GM19455 (cell line): ENCODE results near the gene TET3.

Experiments
- ATAC-seq: cut with Tn5 transposase; IDR thresholded peaks from one replicate; pipeline ENCODE4 v1.9.1; 2021; ENCODE audit not compliant: unreplicated experiment

TET3 gene

DNA sequence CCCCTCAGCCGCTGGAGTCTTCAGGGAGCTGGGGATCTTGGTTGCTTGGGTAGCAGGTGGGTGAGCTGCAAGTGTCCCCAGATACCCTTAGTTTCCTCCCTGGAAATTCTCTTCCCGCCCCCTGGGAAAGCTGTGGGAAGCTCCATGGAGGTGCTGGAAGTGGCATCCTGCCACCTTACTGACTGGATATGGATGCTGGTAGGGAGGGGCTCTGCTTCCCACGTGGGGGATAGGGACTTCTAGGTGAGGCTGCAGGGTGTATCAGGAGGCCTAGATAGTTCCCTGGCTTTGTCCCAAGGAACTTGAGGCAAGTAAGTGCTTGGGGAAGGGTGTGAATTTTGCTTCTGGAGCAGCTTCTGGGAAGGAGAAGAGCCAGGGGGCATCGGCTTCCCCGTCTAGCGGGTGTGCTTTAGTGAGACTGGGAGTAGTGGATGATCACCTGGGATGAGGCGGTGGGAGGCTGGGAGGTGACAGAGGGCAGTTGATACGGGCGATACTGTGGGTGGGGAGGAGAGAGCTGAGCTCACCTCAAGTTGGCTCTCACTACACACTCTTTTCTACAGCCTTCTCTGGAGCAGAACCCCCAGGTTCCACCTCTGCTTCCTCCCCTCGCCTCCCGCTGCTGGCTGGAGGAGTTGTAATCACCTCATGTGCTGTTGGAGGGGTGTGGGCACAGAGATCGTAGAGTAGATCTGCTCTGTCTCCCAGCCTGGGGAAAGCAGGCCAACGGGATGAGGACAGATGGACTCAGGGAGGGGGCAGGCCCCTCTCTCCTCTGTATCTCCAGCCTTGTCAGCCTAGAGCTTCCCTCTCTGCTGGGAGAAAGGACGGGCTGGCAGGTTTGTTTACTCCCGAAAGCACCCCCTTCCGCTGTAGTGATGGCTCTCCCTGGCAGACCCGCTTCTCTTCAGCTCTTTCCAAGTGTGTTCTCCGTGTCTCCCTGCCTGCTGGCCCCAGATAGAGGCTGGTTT is 19.8 kb downstream of the TET3 start:
- no peak for ATAC-seq

DNA sequence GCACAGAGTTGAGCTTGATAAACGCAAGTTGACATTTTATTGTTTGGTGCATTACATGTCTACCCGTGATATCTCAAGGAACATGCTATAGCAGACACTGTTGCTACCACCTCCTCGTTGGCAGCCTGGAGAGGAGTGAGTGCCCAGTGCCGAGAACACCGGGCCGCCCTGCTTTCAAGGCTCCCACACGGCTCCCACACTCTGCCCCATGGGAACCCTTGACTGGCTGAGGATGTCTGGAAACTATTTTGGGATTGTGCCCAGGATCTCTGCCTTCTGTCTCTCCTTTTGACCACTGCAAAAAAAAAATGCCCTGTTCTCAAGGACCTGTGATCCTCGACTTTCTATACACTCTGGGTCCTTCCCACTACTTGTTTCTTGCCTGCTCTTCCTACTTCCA is 21.1 kb downstream of the TET3 start:
- no peak for ATAC-seq

DNA sequence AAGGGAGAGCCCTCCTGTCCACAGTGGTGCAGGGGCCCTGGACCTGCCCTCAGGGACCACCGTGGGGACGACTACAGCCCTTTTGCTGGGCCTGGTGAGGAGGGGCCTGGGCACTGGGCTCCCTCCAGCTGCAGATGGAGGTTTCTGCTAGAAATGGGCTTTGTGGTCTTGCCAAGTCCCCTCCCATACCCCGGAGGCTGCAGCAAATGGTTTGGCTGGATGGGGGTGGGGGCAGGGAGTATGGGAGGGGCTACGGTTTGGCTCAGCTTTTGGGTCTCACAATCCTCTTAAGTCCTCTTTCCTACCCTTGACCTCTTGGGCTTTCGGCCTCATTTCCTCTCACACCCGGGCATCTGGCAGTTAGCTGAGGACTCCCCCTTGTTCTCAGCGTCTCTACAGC is 21.7 kb downstream of the TET3 start:
- no peak for ATAC-seq

DNA sequence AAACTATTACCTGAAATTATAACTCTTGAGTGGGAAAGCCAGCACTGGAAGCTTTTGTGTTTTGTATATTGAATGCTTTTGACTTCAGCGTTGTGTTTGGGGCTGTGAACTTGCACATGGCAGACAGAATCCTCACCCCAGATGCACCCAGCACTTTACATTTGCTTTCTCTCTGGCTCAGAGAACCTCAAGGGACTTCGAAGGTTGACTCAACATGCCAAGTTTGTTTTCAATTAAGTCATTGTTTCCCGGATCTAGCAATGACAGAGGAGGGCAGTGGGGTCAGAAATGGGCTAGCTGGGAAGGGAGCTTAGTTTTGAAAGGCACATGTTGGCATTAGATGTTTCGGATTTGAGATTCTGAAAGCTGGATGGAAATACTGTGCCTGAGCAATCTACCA is 22.4 kb downstream of the TET3 start:
- ATAC-seq, result no peak

DNA sequence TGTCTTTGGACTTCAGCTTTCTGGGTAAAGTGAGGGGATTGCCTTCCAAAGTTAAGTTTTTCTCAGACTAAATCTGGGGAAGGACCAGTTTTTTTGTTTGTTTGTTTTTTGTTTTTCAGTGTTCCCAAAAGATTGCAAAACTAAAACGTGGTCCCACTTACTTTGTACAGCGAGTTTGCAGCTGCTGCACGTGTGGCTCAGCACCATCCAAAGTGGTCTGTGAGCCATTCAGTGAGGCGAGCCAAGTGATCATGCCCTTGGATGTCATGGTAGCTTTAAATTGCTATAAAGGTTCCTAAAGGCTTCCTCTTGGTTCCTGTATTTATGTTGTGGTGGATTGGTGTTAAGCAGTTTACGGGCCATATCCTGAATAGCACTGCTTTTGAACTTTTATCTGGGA is 23.0 kb downstream of the TET3 start:
- ATAC-seq, result no peak

DNA sequence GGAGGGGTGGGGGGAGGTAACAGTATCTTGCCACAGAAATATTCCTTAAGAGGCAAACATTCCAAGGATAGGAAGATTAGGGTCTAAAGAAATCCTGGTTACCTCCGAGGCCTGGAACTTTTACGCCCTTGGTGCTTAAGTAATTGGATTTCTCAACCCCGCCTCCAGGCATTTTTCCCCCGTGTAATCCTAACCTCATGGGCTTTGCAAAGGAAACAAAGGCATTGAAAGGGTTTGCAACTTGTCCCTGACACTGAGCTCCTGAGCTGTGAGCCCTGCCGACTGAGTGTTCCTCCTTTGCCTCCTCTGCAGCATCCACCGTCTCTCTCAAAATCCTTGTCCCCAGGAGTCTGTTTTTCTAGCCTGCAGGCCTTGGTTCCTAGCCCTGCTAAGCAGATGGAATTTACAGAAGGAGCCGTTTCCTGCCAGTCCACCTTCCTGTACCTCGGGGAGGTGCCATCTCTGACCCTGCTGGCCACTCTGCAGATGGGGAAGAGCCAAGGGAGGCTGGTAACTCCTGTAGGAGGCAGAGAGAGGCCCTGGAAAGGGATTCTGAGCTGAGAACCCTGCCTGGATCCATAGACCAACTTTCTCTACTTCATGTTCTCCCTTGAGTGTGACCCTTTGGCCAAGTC is 24.2 kb downstream of the TET3 start:
- no peak for ATAC-seq

DNA sequence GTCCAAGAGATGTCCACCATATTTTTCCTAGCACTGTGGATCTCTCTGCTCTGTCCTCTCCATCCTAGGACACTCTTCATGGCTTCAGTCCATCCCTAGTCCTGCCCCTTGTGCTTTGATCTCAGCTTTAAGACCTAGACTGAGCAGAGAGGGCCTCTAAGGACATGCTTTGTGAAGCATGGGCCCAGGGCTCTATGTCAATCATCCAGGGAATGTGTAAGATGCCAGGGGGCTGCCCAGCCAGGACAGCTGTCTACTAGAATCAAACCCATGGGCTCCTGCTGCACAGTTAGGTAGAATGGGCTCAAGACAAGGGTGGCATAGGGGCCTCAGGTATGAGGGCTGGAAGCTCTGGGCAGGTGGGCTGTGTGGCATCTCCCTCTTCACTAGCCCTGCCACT is 24.9 kb downstream of the TET3 start:
- ATAC-seq, result no peak

DNA sequence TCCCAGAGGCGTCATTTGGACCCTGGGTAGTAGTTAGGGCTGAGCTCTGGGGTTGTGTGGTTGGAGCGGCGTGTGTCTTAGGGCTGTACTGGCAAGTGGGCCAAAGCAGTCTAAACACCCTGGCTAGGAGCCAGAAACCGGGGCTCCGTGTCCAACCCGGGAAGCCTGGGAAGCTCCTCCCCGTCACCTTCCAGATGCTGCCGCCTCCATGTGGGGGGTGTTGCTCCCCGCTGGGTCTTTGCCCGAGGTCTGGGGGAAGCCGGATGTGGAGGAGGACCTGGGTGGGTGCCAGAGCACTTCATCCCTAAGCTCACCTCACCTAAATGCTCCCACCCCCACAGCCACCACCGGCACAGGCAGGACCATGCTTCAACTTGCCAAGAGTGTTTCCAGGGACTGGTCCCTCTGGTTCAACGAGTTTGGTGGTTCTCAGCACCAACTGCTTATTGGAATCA is 25.4 kb downstream of the TET3 start:
- ATAC-seq, result no peak

DNA sequence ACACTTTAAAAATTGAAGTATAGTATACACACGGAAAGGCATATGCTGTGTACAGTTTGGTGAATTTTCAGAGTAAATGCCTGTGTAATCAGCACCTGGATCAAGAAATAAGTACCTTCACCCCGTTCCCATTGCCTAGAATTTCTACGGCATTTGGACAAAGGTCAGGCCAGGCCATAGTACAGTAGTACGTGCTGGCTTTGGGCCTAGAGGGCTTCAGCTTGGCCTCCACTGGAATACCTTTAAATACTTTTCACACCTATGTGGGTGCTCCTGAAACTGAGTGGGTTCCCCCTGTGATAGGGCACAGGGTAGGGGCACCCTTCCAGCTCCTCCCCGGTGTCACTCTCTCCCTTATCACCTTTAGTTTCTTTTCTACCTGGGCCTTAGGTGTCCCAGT is 26.5 kb downstream of the TET3 start:
- ATAC-seq, result no peak

DNA sequence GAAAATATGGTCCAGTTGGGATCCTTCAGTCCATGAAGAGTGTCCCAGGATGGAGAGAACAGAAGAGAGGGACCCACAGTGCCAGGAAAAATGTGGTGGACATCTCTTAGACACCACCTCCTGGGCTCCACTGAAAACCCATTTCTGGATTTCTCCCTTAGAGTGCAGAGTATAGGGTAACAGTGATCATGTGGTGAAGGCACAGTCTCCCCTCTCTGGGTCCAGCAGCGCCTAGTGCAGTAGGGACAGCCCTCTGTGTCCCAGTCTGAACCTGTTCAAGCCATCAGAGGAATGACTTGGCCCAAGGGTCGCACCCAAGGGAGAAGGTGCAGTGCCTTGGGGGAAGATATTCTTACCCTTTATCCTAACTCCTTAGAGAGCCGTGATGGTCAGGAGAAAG is 30.1 kb downstream of the TET3 start:
- ATAC-seq, result no peak

DNA sequence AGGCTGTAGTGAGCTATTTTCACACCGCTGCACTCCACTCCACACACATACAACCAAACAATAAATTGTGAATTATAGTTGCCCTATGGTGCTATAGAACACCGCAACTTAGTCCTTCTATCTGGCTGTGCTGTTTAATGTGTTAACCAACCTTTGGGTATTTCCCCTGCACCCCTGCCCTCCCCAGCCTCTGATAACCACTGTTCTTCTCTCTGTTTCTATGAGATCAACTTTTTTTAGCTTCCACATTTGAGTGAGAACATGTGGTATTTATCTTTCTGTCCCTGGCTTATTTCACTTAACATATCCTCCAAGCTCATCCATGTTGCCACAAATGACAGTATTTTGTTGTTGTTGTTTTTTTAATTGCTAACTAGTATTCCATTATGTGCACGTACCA is 32.5 kb downstream of the TET3 start:
- no peak for ATAC-seq

DNA sequence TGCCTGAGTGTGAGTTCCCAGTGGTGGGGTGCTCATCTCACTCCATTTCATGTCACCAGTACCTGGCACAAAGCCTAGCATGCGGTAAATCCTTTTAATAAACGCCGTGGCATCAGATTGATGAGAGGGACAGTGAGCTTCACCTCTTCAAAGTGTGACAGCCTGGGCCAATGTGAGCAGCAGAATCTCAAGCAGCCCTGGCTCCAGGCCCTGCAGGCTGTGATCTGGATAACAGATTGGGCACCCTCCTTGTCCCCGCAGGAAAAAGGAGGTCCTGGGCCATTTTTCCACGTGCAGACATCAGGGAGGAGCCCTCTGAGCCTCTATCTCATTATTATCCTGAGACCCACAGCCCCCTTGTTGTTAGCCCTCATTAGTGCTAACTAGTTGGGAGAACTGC is 34.8 kb downstream of the TET3 start:
- ATAC-seq, result no peak

DNA sequence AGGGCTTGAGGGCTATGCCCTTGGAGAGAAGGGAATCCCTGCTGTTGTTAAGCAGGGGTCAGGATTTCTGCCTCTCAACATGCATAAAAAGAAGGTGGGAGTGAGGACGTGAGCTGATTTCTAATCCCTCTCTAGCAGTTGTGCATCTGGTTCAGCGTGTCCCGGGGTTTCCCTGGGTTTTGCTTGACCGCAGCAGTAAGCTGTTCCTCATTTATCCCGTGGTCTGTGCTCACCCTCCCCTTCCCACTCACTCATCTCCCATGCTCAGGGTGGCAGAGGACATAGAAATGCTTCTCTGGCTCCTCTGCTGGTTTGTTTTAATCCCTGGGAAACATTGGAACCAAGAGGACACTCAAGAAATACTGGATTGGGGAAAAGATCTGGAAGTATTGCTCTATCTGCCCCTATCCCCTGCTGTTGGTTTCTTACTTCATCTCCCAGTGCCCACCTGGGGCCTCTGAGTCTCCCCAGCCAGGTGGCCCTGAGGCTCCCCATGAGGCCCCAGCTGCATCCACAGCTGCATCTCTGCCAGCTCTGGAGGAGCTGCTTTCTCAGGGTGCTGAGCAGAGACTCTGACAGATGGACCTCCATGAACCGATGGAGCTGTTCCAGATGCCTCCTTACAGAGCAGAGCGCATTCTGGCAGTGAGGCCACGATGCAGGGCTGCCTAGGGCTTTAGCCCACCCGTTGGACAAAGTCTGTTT is 36.1 kb downstream of the TET3 start:
- no peak for ATAC-seq

DNA sequence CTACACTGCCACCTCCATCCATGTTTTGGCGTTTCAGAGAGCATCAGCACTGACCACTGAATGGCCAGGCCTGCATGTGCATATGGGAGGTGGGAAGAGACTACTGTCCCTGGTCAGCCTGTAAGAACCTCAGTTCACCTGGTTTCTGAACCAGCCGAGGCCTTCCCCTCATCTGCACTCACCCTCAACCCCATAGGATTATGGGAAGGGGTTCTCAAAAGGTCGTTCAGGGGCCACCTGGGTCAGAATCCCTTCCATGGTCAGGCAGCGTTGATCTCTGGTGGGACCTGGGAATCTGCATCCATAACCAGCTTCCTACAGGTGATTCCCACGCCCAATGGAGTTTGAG is 36.7 kb downstream of the TET3 start:
- no peak for ATAC-seq

DNA sequence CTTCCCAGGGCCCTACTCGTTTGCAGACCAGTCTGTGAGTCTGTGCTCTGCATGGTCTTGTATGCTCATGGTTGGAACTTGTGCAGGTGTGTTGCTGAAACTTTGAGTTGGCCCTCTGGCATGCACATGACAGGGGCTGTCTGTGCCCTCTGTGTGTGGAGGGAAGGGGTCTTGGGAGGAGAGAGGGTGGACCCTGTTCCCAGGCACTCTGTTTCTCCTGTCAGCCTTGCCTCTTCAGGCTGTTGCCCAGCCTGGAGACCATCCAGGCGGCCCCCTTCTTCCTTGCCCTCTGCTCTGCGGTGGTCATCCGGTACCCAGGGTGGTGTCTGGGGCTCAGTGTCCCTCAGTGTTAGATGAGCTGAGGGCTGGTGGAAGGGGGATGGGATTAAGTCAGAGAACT is 39.5 kb downstream of the TET3 start:
- no peak for ATAC-seq

DNA sequence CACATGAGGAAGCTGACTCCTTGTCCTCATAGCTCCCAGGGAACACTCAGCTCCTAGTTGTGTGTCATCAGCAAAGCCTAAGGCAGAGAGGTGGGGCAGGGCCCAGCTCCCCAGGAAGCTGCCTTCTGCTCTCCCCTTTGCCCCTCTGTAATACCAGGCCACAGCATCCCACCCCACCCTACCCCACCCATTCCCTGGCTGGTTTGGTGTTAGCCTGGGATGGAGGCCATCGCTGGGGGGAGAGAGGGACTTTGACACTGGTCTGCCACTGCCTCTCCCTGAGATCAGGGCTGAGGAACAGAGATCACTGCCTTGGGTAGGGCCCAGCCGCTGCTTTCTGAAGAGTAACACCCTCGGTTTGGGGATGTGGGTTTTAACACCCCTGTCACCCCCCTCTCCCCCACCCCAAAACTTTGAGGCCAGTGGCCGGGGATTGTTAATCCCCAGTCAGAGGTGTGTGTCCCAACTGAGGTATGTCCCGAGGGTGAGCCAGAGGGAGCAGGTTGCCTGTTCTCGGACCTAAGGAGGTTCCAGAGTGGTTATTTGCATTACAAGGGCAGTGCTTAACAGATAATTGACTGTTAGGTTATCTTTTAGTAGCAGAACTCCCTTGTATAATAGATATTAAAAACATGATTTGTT is 41.4 kb downstream of the TET3 start:
- no peak for ATAC-seq

DNA sequence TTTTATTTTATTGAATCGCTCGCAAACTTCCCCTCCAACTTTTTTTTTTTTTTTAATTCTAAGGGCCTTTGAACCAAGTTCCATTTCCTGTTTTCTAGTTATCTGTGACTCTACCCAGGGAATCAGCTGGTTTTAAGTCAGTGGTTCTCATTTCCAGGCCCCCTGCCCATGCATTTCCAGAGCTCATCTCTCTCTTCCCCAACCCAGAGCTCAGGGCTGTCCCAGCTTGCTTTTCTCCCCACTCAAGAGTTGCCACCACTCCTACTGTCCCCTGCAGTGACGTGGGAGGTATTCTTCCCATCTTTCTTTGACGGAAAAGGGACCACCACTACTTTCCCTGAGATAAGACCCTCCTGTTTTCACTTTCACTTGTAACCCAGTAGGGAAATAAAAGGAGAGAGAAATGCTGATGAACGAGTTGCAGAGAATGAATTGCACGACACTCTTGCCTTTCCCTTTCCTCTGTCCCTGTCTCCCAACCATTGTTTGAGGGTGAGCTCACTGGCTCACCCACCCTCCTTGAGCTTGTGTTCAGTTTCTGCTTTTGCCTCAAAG is 42.1 kb downstream of the TET3 start:
- ATAC-seq, result no peak

DNA sequence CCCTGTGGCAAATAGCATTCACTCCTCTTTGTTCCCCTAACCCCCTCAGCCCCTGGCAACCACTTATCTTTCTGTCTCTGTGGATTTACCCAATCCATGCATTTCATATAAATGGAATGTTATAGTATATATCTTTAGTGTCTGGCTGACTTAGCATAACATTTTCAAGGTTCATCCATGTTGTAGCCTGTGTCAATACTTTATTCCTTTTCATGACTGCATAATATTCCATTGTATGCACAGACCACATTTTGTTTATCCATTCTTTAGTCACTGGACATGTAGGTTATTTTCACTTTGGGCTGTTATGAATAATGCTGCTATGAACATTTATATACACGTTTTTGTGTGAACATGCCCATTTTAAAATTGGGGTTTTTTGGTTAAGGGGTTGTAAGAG is 42.8 kb downstream of the TET3 start:
- ATAC-seq, result no peak

DNA sequence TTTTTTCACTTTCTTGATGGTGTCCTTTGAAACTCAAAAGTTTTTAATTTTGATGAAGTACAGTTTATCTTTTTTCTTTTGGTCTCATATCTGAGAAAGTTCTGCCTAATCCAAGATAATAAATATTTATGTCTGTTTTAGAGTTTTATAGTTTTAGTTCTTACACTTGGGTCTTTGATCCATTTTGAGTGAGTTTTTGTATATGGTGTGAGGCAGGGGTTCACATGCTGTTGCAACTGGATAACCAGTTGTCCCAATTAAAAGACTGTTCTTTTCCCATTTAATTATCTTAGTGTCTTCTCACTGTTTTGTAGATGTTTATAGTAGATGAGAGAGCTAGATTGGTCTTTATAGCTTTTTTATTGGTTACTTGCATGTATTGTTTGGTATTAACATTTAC is 43.6 kb downstream of the TET3 start:
- ATAC-seq, result no peak

DNA sequence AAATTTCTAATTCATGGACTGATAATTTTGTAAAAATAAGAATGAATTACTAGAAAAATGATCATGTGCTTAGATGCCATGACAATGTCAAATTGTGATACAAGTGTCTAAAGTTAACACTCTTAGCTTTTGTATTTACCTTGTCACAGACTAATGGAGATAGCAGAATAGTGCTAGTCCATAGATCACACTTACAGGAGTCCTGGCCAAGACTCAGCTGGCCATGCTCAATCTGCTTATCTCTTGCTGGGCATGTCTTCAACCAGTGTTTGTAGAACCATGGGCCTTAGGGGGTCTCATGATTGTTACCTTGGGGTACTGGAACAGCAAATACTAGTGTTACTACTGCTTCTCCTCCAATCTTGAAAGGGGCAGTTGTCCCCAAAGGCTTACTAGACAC is 44.0 kb downstream of the TET3 start:
- no peak for ATAC-seq

DNA sequence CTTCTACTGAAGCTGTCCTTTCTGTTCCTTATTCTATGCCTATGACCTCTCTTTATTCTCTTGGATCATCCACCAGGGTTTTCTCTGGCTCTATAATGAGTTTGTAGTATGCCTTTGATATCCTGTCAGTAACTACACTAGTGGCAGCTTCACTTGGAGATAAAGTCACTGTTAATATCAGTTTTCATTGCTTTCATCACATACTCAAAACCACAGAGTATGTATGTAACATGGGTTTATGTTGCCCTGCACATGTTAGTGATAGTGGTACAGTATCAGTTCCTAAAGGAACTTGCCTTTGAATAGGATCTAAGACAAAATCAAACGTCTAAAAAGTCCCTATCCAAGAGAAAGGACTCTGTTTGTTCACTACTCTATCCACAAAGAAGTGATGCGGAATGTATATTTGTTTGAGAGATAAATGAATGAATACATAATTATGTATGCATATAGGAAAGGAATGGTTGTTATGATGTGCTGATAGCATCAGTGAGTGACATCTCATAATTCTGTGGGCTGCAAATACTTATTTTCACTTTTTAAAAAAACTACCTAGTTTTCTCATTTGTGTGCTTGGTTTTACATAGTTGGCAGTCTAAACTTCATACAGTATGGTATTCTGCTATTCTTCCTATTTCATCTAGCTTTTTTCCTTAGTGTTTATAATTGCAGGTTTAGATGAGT is 45.1 kb downstream of the TET3 start:
- ATAC-seq, result no peak
